Measurements from ENCODE around the gene TCFL5.

TCFL5 gene

GRCh38 chr20:62861726-62862336 lies at the start of gene TCFL5:
Gene TCFL5, minus strand, starts transcription at chr20:62861822. Its CDS starts 152 bp downstream, at chr20:62861670.
- peak; percentile 94 to 95 for DNase-seq (ENCODE audit: low read depth in 1 of 2, low spot score in 1 of 2)

- no peak for DNase-seq (ENCODE audit: low read depth in 1 of 2, low spot score in 1 of 2)
Observed at GRCh38 chr20:62910777-62911497, 49.3 kb upstream of the TCFL5 start.

GRCh38 chr20:62910217-62910766 lies 48.7 kb upstream of the TCFL5 start:
- no peak for DNase-seq (ENCODE audit: low read depth in 1 of 2, low spot score in 1 of 2)

- DNase-seq (ENCODE audit: low read depth in 1 of 2, low spot score in 1 of 2) = no peak
Observed at GRCh38 chr20:62908971-62909791, 47.6 kb upstream of the TCFL5 start.

- DNase-seq (ENCODE audit: low read depth in 1 of 2, low spot score in 1 of 2) = no peak
Observed at GRCh38 chr20:62907384-62908317, 46.0 kb upstream of the TCFL5 start.

- DNase-seq (ENCODE audit: low read depth in 1 of 2, low spot score in 1 of 2) = no peak
Observed at GRCh38 chr20:62906647-62907375, 45.2 kb upstream of the TCFL5 start.

GRCh38 chr20:62906209-62906608 lies 44.6 kb upstream of the TCFL5 start:
- DNase-seq (ENCODE audit: low read depth in 1 of 2, low spot score in 1 of 2) = no peak

GRCh38 chr20:62905536-62906117 lies 44.0 kb upstream of the TCFL5 start:
- DNase-seq (ENCODE audit: low read depth in 1 of 2, low spot score in 1 of 2) = no peak

GRCh38 chr20:62902926-62903615 lies 41.4 kb upstream of the TCFL5 start:
- no peak for DNase-seq (ENCODE audit: low read depth in 1 of 2, low spot score in 1 of 2)

- DNase-seq (ENCODE audit: low read depth in 1 of 2, low spot score in 1 of 2) = no peak
Observed at GRCh38 chr20:62901891-62902290, 40.3 kb upstream of the TCFL5 start.

GRCh38 chr20:62900692-62901584 lies 39.3 kb upstream of the TCFL5 start:
- DNase-seq (ENCODE audit: low read depth in 1 of 2, low spot score in 1 of 2) = no peak

GRCh38 chr20:62900052-62900691 lies 38.5 kb upstream of the TCFL5 start:
- peak; percentile 61 to 62 for DNase-seq (ENCODE audit: low read depth in 1 of 2, low spot score in 1 of 2)

- no peak for DNase-seq (ENCODE audit: low read depth in 1 of 2, low spot score in 1 of 2)
Observed at GRCh38 chr20:62899633-62900051, 38.0 kb upstream of the TCFL5 start.

GRCh38 chr20:62898970-62899632 lies 37.5 kb upstream of the TCFL5 start:
- DNase-seq (ENCODE audit: low read depth in 1 of 2, low spot score in 1 of 2) = no peak

GRCh38 chr20:62898093-62898964 lies 36.7 kb upstream of the TCFL5 start:
- no peak for DNase-seq (ENCODE audit: low read depth in 1 of 2, low spot score in 1 of 2)

- DNase-seq (ENCODE audit: low read depth in 1 of 2, low spot score in 1 of 2) = no peak
Observed at GRCh38 chr20:62897666-62898065, 36.0 kb upstream of the TCFL5 start.
